ENCODE measurements around the gene ZNF423. TPM values are rescaled to one million over a fixed set of nuclear protein-coding genes. Genes with fewer than 3 reads are reported as not detected.

ZNF423 gene
- total RNA-seq, 2 donors from 2014 or later = 4.7 to 7.3 TPM

GRCh38 chr16:49556606-49557446 lies 299.1 kb downstream of the ZNF423 start:
- intact Hi-C loops (cut with DNase I) = no loop called here
- H3K27ac ChIP-seq = no peak overlapping the region
- no peak overlapping the region for H3K9ac ChIP-seq (ENCODE audit: low read depth in 2 of 2, low read length in 2 of 2)
- DNase-seq = no peak
- TF ChIP-seq CTCF (IDR thresholded peaks at IDR 0.05) = peak; percentile 28
- H3K4me3 ChIP-seq = no peak overlapping the region
- H3K36me3 ChIP-seq = no peaks in the 10 kb centered on the region
- H3K27me3 ChIP-seq = no peaks in the 10 kb centered on the region
- no peaks in the 10 kb centered on the region for H3K9me3 ChIP-seq
- no peaks in the 10 kb centered on the region for H3K4me1 ChIP-seq

GRCh38 chr16:49556249-49556605 lies 299.7 kb downstream of the ZNF423 start:
- no peak overlapping the region for H3K4me3 ChIP-seq
- H3K9me3 ChIP-seq = no peaks in the 10 kb centered on the region
- H3K9ac ChIP-seq (ENCODE audit: low read depth in 2 of 2, low read length in 2 of 2) = no peak overlapping the region
- H3K27ac ChIP-seq = no peak overlapping the region
- H3K36me3 ChIP-seq = no peaks in the 10 kb centered on the region
- no peak for DNase-seq
- H3K27me3 ChIP-seq = no peaks in the 10 kb centered on the region
- no peaks in the 10 kb centered on the region for H3K4me1 ChIP-seq
- intact Hi-C loops (cut with DNase I) = no loop called here
- TF ChIP-seq CTCF (IDR thresholded peaks at IDR 0.05) = no peak

- TF ChIP-seq CTCF (IDR thresholded peaks at IDR 0.05) = no peak
- Histone ChIP-seq H3K4me1 (no peaks in the 10 kb centered on the region), H3K4me3 (no peak overlapping the region), H3K27me3 (no peaks in the 10 kb centered on the region), H3K9ac (ENCODE audit: low read depth in 2 of 2, low read length in 2 of 2) (no peak overlapping the region), H3K36me3 (no peaks in the 10 kb centered on the region), H3K9me3 (no peaks in the 10 kb centered on the region), H3K27ac (no peak overlapping the region)
- DNase-seq = no peak
- intact Hi-C loops (cut with DNase I) = no loop called here
These were observed 301.2 kb downstream of the ZNF423 start for GRCh38 chr16:49554681-49555080.

GRCh38 chr16:49552313-49552928 lies 303.5 kb downstream of the ZNF423 start:
- intact Hi-C loops (cut with DNase I) = no loop called here
- no peak for DNase-seq
- no peak overlapping the region for H3K4me3 ChIP-seq
- H3K9me3 ChIP-seq = no peaks in the 10 kb centered on the region
- no peak overlapping the region for H3K27ac ChIP-seq
- TF ChIP-seq CTCF (IDR thresholded peaks at IDR 0.05) = no peak
- no peaks in the 10 kb centered on the region for H3K36me3 ChIP-seq
- H3K9ac ChIP-seq (ENCODE audit: low read depth in 2 of 2, low read length in 2 of 2) = no peak overlapping the region
- H3K4me1 ChIP-seq = no peaks in the 10 kb centered on the region
- no peaks in the 10 kb centered on the region for H3K27me3 ChIP-seq

- intact Hi-C loops (cut with DNase I) = no loop called here
- Histone ChIP-seq H3K9me3 (no peaks in the 10 kb centered on the region), H3K9ac (ENCODE audit: low read depth in 2 of 2, low read length in 2 of 2) (no peak overlapping the region), H3K4me1 (no peaks in the 10 kb centered on the region), H3K36me3 (no peaks in the 10 kb centered on the region), H3K27me3 (no peaks in the 10 kb centered on the region), H3K27ac (no peak overlapping the region), H3K4me3 (no peak overlapping the region)
- TF ChIP-seq CTCF (IDR thresholded peaks at IDR 0.05) = no peak
- DNase-seq = no peak
These were observed 305.2 kb downstream of the ZNF423 start for GRCh38 chr16:49550666-49551065.
